Naive thymus-derived CD4-positive, alpha-beta T cell (primary cell): ENCODE measurements around the gene UQCC5. TPM values are rescaled to one million over a fixed set of nuclear protein-coding genes. Genes with fewer than 3 reads are reported as not detected.
"Not testable (repeated sequence)": the region's sequence is repeated elsewhere in the genome, so short reads cannot be mapped to it uniquely, and the experiment has no call there.

Experiments
- ATAC-seq: fragments of 150-1000 bp; cut with Tn5 transposase; 2 replicates; pipeline ENCODE4 v1.10.0; 2021; ENCODE audit warnings: mild to moderate bottlenecking, moderate library complexity
- CTCF ChIA-PET: fragments of 350-600 bp; sonication (Branson Sonifier 250); formaldehyde crosslinking; loops from one replicate; lab custom pipeline; 2021; ENCODE audit warnings: antibody characterized with exemption; lab: Charles Lee
- POLR2A ChIA-PET: fragments of 350-600 bp; sonication (Branson Sonifier 250); formaldehyde crosslinking; loops from one replicate; lab custom pipeline; 2021; ENCODE audit warnings: antibody characterized with exemption, inconsistent platforms; lab: Charles Lee
- DNase-seq, 9 donors: peaks; one replicate each; pipeline versions ENCODE4 v3.0.0 to v3.0.0-alpha.2; 2020 to 2022; ENCODE audit warnings: mixed read lengths in 1 of 9
- H3K27ac ChIP-seq: one replicate; pipeline ENCODE4 v1.7.0; 2013; ENCODE audit warnings: mild to moderate bottlenecking, low read depth, low read length, moderate library complexity
- H3K27me3 ChIP-seq, 2 donors: one replicate each; pipeline ENCODE4 v1.7.0; 2013; ENCODE audit warnings: low read length in 2 of 2, mild to moderate bottlenecking in 2 of 2, moderate library complexity in 2 of 2; ENCODE audit not compliant: control insufficient read depth in 2 of 2, insufficient read depth in 2 of 2
- H3K36me3 ChIP-seq, 3 experiments: 1 replicate in 2 of 3; 2 replicates in 1 of 3; pipeline ENCODE4 v1.7.0; 2013; ENCODE audit warnings: low read length in 3 of 3, mild to moderate bottlenecking in 3 of 3, moderate library complexity in 1 of 3; ENCODE audit not compliant: insufficient read depth in 3 of 3, control insufficient read depth in 2 of 3
- H3K4me1 ChIP-seq, 2 donors: one replicate each; pipeline ENCODE4 v1.7.0; 2013; ENCODE audit warnings: low read length in 2 of 2, mild to moderate bottlenecking in 2 of 2, moderate library complexity in 1 of 2; ENCODE audit not compliant: control insufficient read depth in 2 of 2, insufficient read depth in 2 of 2
- H3K4me3 ChIP-seq: 2 replicates; pipeline ENCODE4 v1.7.0; 2013; ENCODE audit warnings: mild to moderate bottlenecking, low read length
- H3K9me3 ChIP-seq, 3 experiments: 1 replicate in 2 of 3; 2 replicates in 1 of 3; pipeline ENCODE4 v1.7.0; 2013; ENCODE audit warnings: low read length in 3 of 3; ENCODE audit not compliant: control insufficient read depth in 2 of 3
- H3K27ac Mint-ChIP-seq, 9 donors: one replicate each; pipeline ENCODE4 v1.8.0; 2020 to 2022; ENCODE audit warnings: mixed read lengths in 9 of 9, mild to moderate bottlenecking in 8 of 9, moderate library complexity in 5 of 9, inconsistent platforms in 2 of 9
- H3K27me3 Mint-ChIP-seq, 5 donors: one replicate each; pipeline ENCODE4 v1.8.0; 2021 to 2022; ENCODE audit warnings: mixed read lengths in 5 of 5, mild to moderate bottlenecking in 1 of 5
- H3K36me3 Mint-ChIP-seq, 5 donors: one replicate each; pipeline ENCODE4 v1.8.0; 2020 to 2022; ENCODE audit warnings: mixed read lengths in 5 of 5, mild to moderate bottlenecking in 3 of 5, inconsistent platforms in 1 of 5
- H3K4me1 Mint-ChIP-seq, 7 donors: one replicate each; pipeline ENCODE4 v1.8.0; 2020 to 2022; ENCODE audit warnings: mixed read lengths in 7 of 7, mild to moderate bottlenecking in 3 of 7, inconsistent platforms in 1 of 7
- H3K4me3 Mint-ChIP-seq, 10 donors: one replicate each; pipeline ENCODE4 v1.8.0; 2020 to 2022; ENCODE audit warnings: mild to moderate bottlenecking in 10 of 10, mixed read lengths in 10 of 10, moderate library complexity in 6 of 10, inconsistent platforms in 2 of 10
- H3K9me3 Mint-ChIP-seq, 11 donors: one replicate each; pipeline ENCODE4 v1.8.0; 2020 to 2022; ENCODE audit warnings: mixed read lengths in 11 of 11, mild to moderate bottlenecking in 4 of 11, inconsistent platforms in 1 of 11, moderate library complexity in 1 of 11
- intact Hi-C, 2 donors: fragments of 100-400 bp; cut with micrococcal nuclease; formaldehyde crosslinking; loops; one replicate each; pipeline ENCODE4 v1.15.1; 2023
- polyA plus RNA-seq, 2 donors: library from polyadenylated mRNA; unstranded; fragments of 300-500 nt; fragmentation: Illumina TruSeq; gene quantifications; one replicate each; pipeline ENCODE4 v1.2.3, GENCODE V29; 2021
- total RNA-seq, 6 experiments: library from RNA in 5 of 6; stranded (reverse) in 5 of 6; gene quantifications; 1 replicate in 5 of 6; 2 replicates in 1 of 6; pipeline ENCODE4 v1.2.3 and lab custom pipeline; 2021 to 2026

Gene UQCC5
- total and polyA plus RNA-seq, 7 experiments from 2014 or later, result 5.4 to 28.2 (median 11.7) TPM

GRCh38 chr3:52523386-52524257, 12.8 kb upstream of the UQCC5 start:
- Mint-ChIP-seq H3K36me3 (peaks cover 0 to 3% (median 0%) of the 10 kb centered on the region in 5 donors), H3K27ac (no peak overlapping the region), H3K9me3 (no peaks in the 10 kb centered on the region), H3K27me3 (no peaks in the 10 kb centered on the region), H3K4me3 (no peak overlapping the region), H3K4me1 (peaks cover 0 to 3% (median 0%) of the 10 kb centered on the region in 7 donors)
- ChIA-PET POLR2A (no interaction called here), CTCF (no interaction called here)
- H3K27me3 ChIP-seq, result no peaks in the 10 kb centered on the region
- no peaks in the 10 kb centered on the region for H3K9me3 ChIP-seq
- ATAC-seq, result no peak
- DNase-seq, result no peak
- intact Hi-C loops, result no loop called here
- no peaks in the 10 kb centered on the region for H3K36me3 ChIP-seq
- H3K27ac ChIP-seq, result no peak overlapping the region
- H3K4me1 ChIP-seq, result no peaks in the 10 kb centered on the region
- H3K4me3 ChIP-seq, result no peak overlapping the region

GRCh38 chr3:52524258-52524751, 12.1 kb upstream of the UQCC5 start:
- Mint-ChIP-seq H3K27me3 (no peaks in the 10 kb centered on the region), H3K9me3 (no peaks in the 10 kb centered on the region), H3K36me3 (peaks cover 0 to 3% (median 0%) of the 10 kb centered on the region in 5 donors), H3K4me1 (peaks cover 0 to 2% (median 0%) of the 10 kb centered on the region in 7 donors), H3K27ac (no peak overlapping the region), H3K4me3 (no peak overlapping the region)
- H3K36me3 ChIP-seq, result no peaks in the 10 kb centered on the region
- no peak overlapping the region for H3K27ac ChIP-seq
- H3K27me3 ChIP-seq, result no peaks in the 10 kb centered on the region
- no peak for ATAC-seq
- CTCF ChIA-PET, result no interaction called here
- H3K4me3 ChIP-seq, result no peak overlapping the region
- no peaks in the 10 kb centered on the region for H3K9me3 ChIP-seq
- no peak for DNase-seq
- POLR2A ChIA-PET, result no interaction called here
- H3K4me1 ChIP-seq, result no peaks in the 10 kb centered on the region
- intact Hi-C loops, result no loop called here

- intact Hi-C loops, result no loop called here
Observed at GRCh38 chr3:52524752-52525679, 11.4 kb upstream of the UQCC5 start.

GRCh38 chr3:52525680-52526561, 10.5 kb upstream of the UQCC5 start:
- Mint-ChIP-seq H3K9me3 (no peaks in the 10 kb centered on the region), H3K36me3 (peaks cover 0 to 3% (median 0%) of the 10 kb centered on the region in 5 donors), H3K27me3 (no peaks in the 10 kb centered on the region), H3K4me3 (no peak overlapping the region), H3K27ac (peak overlapping the region in 1 of 9 donors; percentile 76), H3K4me1 (peaks cover 0 to 2% (median 0%) of the 10 kb centered on the region in 7 donors)
- ChIA-PET POLR2A (no interaction called here), CTCF (no interaction called here)
- no peak overlapping the region for H3K27ac ChIP-seq
- no peaks in the 10 kb centered on the region for H3K27me3 ChIP-seq
- no peak for ATAC-seq
- DNase-seq, result no peak
- intact Hi-C loops, result no loop called here
- no peaks in the 10 kb centered on the region for H3K9me3 ChIP-seq
- no peak overlapping the region for H3K4me3 ChIP-seq
- no peaks in the 10 kb centered on the region for H3K4me1 ChIP-seq
- no peaks in the 10 kb centered on the region for H3K36me3 ChIP-seq

More at GRCh38 chr3:52524752-52525679, 11.4 kb upstream of the UQCC5 start:
- H3K4me1 ChIP-seq, result no peaks in the 10 kb centered on the region
- peaks cover 0 to 2% (median 0%) of the 10 kb centered on the region in 7 donors for H3K4me1 Mint-ChIP-seq
- H3K27me3 ChIP-seq, result no peaks in the 10 kb centered on the region
- ChIA-PET POLR2A (no interaction called here), CTCF (no interaction called here)
- no peak overlapping the region for H3K27ac Mint-ChIP-seq
- H3K4me3 Mint-ChIP-seq, result no peak overlapping the region
- H3K9me3 Mint-ChIP-seq, result no peaks in the 10 kb centered on the region
- H3K36me3 ChIP-seq, result no peaks in the 10 kb centered on the region
- H3K4me3 ChIP-seq, result no peak overlapping the region
- no peaks in the 10 kb centered on the region for H3K27me3 Mint-ChIP-seq
- H3K36me3 Mint-ChIP-seq, result peaks cover 0 to 3% (median 0%) of the 10 kb centered on the region in 5 donors
- H3K27ac ChIP-seq, result no peak overlapping the region
- DNase-seq (no peak), ATAC-seq (no peak)
- no peaks in the 10 kb centered on the region for H3K9me3 ChIP-seq

GRCh38 chr3:52526671-52527038, 9.8 kb upstream of the UQCC5 start:
- POLR2A ChIA-PET, H3K27me3 ChIP-seq, DNase-seq, H3K4me3 Mint-ChIP-seq, H3K27ac ChIP-seq, H3K4me1 Mint-ChIP-seq, H3K36me3 Mint-ChIP-seq, CTCF ChIA-PET, H3K9me3 ChIP-seq, H3K4me1 ChIP-seq, ATAC-seq, H3K27ac Mint-ChIP-seq, H3K4me3 ChIP-seq, H3K27me3 Mint-ChIP-seq, H3K36me3 ChIP-seq, intact Hi-C loops, H3K9me3 Mint-ChIP-seq: not testable (repeated sequence)

GRCh38 chr3:52527039-52527731, 9.2 kb upstream of the UQCC5 start:
- Mint-ChIP-seq H3K4me3 (no peak overlapping the region), H3K9me3 (no peaks in the 10 kb centered on the region), H3K36me3 (peaks cover 0 to 3% (median 0%) of the 10 kb centered on the region in 5 donors), H3K4me1 (peaks cover 0 to 3% (median 0%) of the 10 kb centered on the region in 7 donors), H3K27ac (no peak overlapping the region), H3K27me3 (no peaks in the 10 kb centered on the region)
- ATAC-seq (no peak), DNase-seq (no peak)
- ChIA-PET POLR2A (no interaction called here), CTCF (no interaction called here)
- Histone ChIP-seq H3K9me3 (no peaks in the 10 kb centered on the region), H3K27me3 (no peaks in the 10 kb centered on the region), H3K36me3 (no peaks in the 10 kb centered on the region), H3K27ac (no peak overlapping the region), H3K4me3 (no peak overlapping the region), H3K4me1 (no peaks in the 10 kb centered on the region)
- intact Hi-C loops, result no loop called here
